Stomach smooth muscle (tissue), 2 donors: ENCODE results near the gene ARMH1.

Experiments
- H3K27ac ChIP-seq: one replicate; pipeline ENCODE4 v1.7.0; 2013; ENCODE audit warnings: mild to moderate bottlenecking, low read length, inconsistent platforms
- H3K27me3 ChIP-seq, 2 donors: one replicate each; pipeline ENCODE4 v1.7.0; 2013; ENCODE audit warnings: low read length in 2 of 2; ENCODE audit not compliant: insufficient read depth in 2 of 2, control insufficient read depth in 1 of 2
- H3K36me3 ChIP-seq, 2 donors: one replicate each; pipeline ENCODE4 v1.7.0; 2013; ENCODE audit warnings: low read length in 2 of 2; ENCODE audit not compliant: control insufficient read depth in 2 of 2, insufficient read depth in 2 of 2
- H3K4me1 ChIP-seq: one replicate; pipeline ENCODE4 v1.7.0; 2013; ENCODE audit warnings: low read length; ENCODE audit not compliant: control insufficient read depth, insufficient read depth
- H3K4me3 ChIP-seq, 2 donors: one replicate each; pipeline ENCODE4 v1.7.0; 2013; ENCODE audit warnings: low read length in 2 of 2
- H3K9ac ChIP-seq, 2 donors: one replicate each; pipeline ENCODE4 v1.7.0; 2013; ENCODE audit warnings: low read length in 2 of 2, mild to moderate bottlenecking in 1 of 2
- H3K9me3 ChIP-seq, 2 donors: one replicate each; pipeline ENCODE4 v1.7.0; 2013; ENCODE audit warnings: low read length in 2 of 2; ENCODE audit not compliant: control insufficient read depth in 2 of 2
- donor health status: healthy.
- donor health status: Pancreatic carcinoma.

Gene ARMH1

GRCh38 chr1:44672254-44672955 lies 2.1 kb upstream of the ARMH1 start:
- Histone ChIP-seq H3K9me3 (no peaks in the 10 kb centered on the region), H3K36me3 (no peaks in the 10 kb centered on the region), H3K27me3 (no peaks in the 10 kb centered on the region), H3K27ac (no peak overlapping the region), H3K4me1 (peaks cover 25% of the 10 kb centered on the region), H3K4me3 (peak overlapping the region in 1 of 2 donors; percentile 35), H3K9ac (no peak overlapping the region)

GRCh38 chr1:44672961-44673674 lies 1.4 kb upstream of the ARMH1 start:
- Histone ChIP-seq H3K4me1 (peaks cover 25% of the 10 kb centered on the region), H3K9me3 (no peaks in the 10 kb centered on the region), H3K4me3 (peak overlapping the region; percentile 85 to 88), H3K27ac (peak overlapping the region; percentile 88), H3K27me3 (no peaks in the 10 kb centered on the region), H3K36me3 (no peaks in the 10 kb centered on the region), H3K9ac (peak overlapping the region; percentile 75 to 90)

- no peaks in the 10 kb centered on the region for H3K36me3 ChIP-seq
- H3K27me3 ChIP-seq = no peaks in the 10 kb centered on the region
- H3K4me3 ChIP-seq = peak overlapping the region; percentile 85 to 88
- no peaks in the 10 kb centered on the region for H3K9me3 ChIP-seq
- peak overlapping the region; percentile 88 for H3K27ac ChIP-seq
- peaks cover 25% of the 10 kb centered on the region for H3K4me1 ChIP-seq
- peak overlapping the region; percentile 75 to 90 for H3K9ac ChIP-seq
These were observed 820 bp upstream of the ARMH1 start for GRCh38 chr1:44673675-44674112.

- Histone ChIP-seq H3K4me3 (peak overlapping the region; percentile 77 to 88), H3K27ac (peak overlapping the region; percentile 88), H3K36me3 (no peaks in the 10 kb centered on the region), H3K4me1 (peaks cover 25% of the 10 kb centered on the region), H3K27me3 (no peaks in the 10 kb centered on the region), H3K9me3 (no peaks in the 10 kb centered on the region), H3K9ac (peak overlapping the region in 1 of 2 donors; percentile 75)
These were observed 672 bp downstream of the ARMH1 start for GRCh38 chr1:44675186-44675585.

- Histone ChIP-seq H3K4me1 (peaks cover 25% of the 10 kb centered on the region), H3K4me3 (no peak overlapping the region), H3K36me3 (no peaks in the 10 kb centered on the region), H3K27me3 (no peaks in the 10 kb centered on the region), H3K9ac (no peak overlapping the region), H3K27ac (no peak overlapping the region), H3K9me3 (no peaks in the 10 kb centered on the region)
These were observed 2.1 kb downstream of the ARMH1 start for GRCh38 chr1:44676484-44677200.

- Histone ChIP-seq H3K27ac (no peak overlapping the region), H3K9me3 (no peaks in the 10 kb centered on the region), H3K36me3 (no peaks in the 10 kb centered on the region), H3K27me3 (no peaks in the 10 kb centered on the region), H3K9ac (no peak overlapping the region), H3K4me3 (no peak overlapping the region), H3K4me1 (peaks cover 21% of the 10 kb centered on the region)
These were observed 2.8 kb downstream of the ARMH1 start for GRCh38 chr1:44677201-44677766.

- no peaks in the 10 kb centered on the region for H3K9me3 ChIP-seq
- H3K4me3 ChIP-seq = no peak overlapping the region
- H3K27me3 ChIP-seq = no peaks in the 10 kb centered on the region
- no peak overlapping the region for H3K27ac ChIP-seq
- no peaks in the 10 kb centered on the region for H3K36me3 ChIP-seq
- peaks cover 13% of the 10 kb centered on the region for H3K4me1 ChIP-seq
- H3K9ac ChIP-seq = no peak overlapping the region
These were observed 3.6 kb downstream of the ARMH1 start for GRCh38 chr1:44678120-44678519.

- H3K4me1 ChIP-seq = peaks cover 8% of the 10 kb centered on the region
- no peaks in the 10 kb centered on the region for H3K9me3 ChIP-seq
- no peak overlapping the region for H3K4me3 ChIP-seq
- no peaks in the 10 kb centered on the region for H3K36me3 ChIP-seq
- no peak overlapping the region for H3K9ac ChIP-seq
- H3K27me3 ChIP-seq = no peaks in the 10 kb centered on the region
- H3K27ac ChIP-seq = no peak overlapping the region
These were observed 4.1 kb downstream of the ARMH1 start for GRCh38 chr1:44678626-44679025.

GRCh38 chr1:44679468-44679867 lies 5.0 kb downstream of the ARMH1 start:
- H3K27me3 ChIP-seq = no peaks in the 10 kb centered on the region
- H3K27ac ChIP-seq = no peak overlapping the region
- H3K9me3 ChIP-seq = no peaks in the 10 kb centered on the region
- H3K4me3 ChIP-seq = no peak overlapping the region
- H3K9ac ChIP-seq = no peak overlapping the region
- H3K4me1 ChIP-seq = peaks cover 7% of the 10 kb centered on the region
- H3K36me3 ChIP-seq = no peaks in the 10 kb centered on the region

GRCh38 chr1:44681905-44682882 lies 7.7 kb downstream of the ARMH1 start:
- Histone ChIP-seq H3K9ac (no peak overlapping the region), H3K4me3 (no peak overlapping the region), H3K36me3 (no peaks in the 10 kb centered on the region), H3K4me1 (no peaks in the 10 kb centered on the region), H3K9me3 (no peaks in the 10 kb centered on the region), H3K27me3 (no peaks in the 10 kb centered on the region), H3K27ac (no peak overlapping the region)
